Central memory CD8-positive, alpha-beta T cell (primary cell): ENCODE measurements around the gene DEFB124.
"Not testable (repeated sequence)": the region's sequence is repeated elsewhere in the genome, so short reads cannot be mapped to it uniquely, and the experiment has no call there.

Experiments used
- ATAC-seq: fragments of 150-1000 bp; cut with Tn5 transposase; replicated peaks from 2 replicates; pipeline ENCODE4 v1.10.0; 2022; ENCODE audit warnings: mild to moderate bottlenecking, moderate FRiP score, moderate number of reproducible peaks; ENCODE audit not compliant: poor library complexity, severe bottlenecking; ENCODE audit errors: extremely low read depth
- DNase-seq, 2 donors: peaks; one replicate each; pipeline ENCODE4 v3.0.0; 2021; ENCODE audit warnings: low spot score in 2 of 2
- H3K27ac Mint-ChIP-seq: one replicate; pipeline ENCODE4 v1.8.0; 2022; ENCODE audit warnings: low read depth, mild to moderate bottlenecking, moderate library complexity, mixed read lengths
- H3K27me3 Mint-ChIP-seq: one replicate; pipeline ENCODE4 v1.8.0; 2022; ENCODE audit warnings: mixed read lengths
- H3K36me3 Mint-ChIP-seq: one replicate; pipeline ENCODE4 v1.8.0; 2022; ENCODE audit warnings: mild to moderate bottlenecking, moderate library complexity, mixed read lengths; ENCODE audit not compliant: insufficient read depth
- H3K4me1 Mint-ChIP-seq: one replicate; pipeline ENCODE4 v1.8.0; 2022; ENCODE audit warnings: mixed read lengths
- H3K4me3 Mint-ChIP-seq: one replicate; pipeline ENCODE4 v1.8.0; 2022; ENCODE audit warnings: mild to moderate bottlenecking, moderate library complexity, mixed read lengths
- H3K9me3 Mint-ChIP-seq: one replicate; pipeline ENCODE4 v1.8.0; 2022; ENCODE audit warnings: mixed read lengths

DEFB124 gene, protein sequence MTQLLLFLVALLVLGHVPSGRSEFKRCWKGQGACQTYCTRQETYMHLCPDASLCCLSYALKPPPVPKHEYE

DNA sequence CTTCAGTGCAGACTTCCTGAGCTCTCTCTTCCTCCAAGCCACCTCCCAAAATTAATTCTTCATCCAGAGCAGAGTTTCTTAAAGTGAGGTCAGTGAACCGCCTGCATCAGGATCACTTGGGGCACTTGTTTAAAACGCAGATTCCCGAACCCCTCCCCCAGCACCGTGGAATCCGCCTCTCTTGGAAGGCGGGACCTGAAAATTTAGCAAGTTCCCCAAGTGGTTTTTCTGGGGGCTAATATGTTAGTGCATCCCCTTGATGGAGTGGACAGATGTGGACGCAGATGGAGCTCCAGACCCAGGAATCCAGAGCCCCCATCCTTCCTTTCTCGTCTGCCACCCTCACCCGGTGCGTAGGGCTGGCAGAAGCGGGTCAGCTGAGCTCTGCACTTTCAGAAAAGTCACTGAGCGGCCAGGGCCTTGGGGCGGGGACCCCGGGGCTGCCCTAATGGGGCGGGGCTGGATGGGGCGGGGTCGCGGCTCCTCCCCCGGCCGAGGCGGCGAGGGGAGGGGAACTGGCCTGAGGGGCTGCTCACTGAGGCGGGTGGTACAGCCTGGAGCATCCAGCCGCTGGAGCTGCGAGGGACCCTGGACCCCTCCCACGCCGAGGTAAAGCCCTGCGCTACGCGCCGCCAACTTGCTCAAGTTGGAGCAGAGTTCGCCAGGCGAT lies at the start of gene DEFB124, which contains the start of gene REM1:
Gene DEFB124, minus strand, starts transcription at position 370 of the 670 bp plus-strand sequence. CDS start 2,114 bp downstream, outside the sequence.
Gene REM1, plus strand, starts transcription at position 531 of the 670 bp plus-strand sequence. CDS start 1,158 bp downstream, outside the sequence.
- no peak for DNase-seq
- Mint-ChIP-seq H3K9me3 (no peaks in the 10 kb centered on the region), H3K4me3 (no peak within 1 kb of the TSS), H3K36me3 (no peaks in the 10 kb centered on the region), H3K4me1 (peaks cover 7% of the 10 kb centered on the region), H3K27me3 (peaks cover 59% of the 10 kb centered on the region), H3K27ac (no peak within 1 kb of the TSS)
- ATAC-seq = no peak

GRCh38 chr20:31523361-31524283 lies 48.7 kb upstream of the DEFB124 start:
- peaks cover 36% of the 10 kb centered on the region for H3K36me3 Mint-ChIP-seq
- peaks cover 34% of the 10 kb centered on the region for H3K4me1 Mint-ChIP-seq
- H3K27me3 Mint-ChIP-seq = no peaks in the 10 kb centered on the region
- no peak for DNase-seq
- ATAC-seq = no peak
- H3K9me3 Mint-ChIP-seq = no peaks in the 10 kb centered on the region
- no peak overlapping the region for H3K27ac Mint-ChIP-seq
- no peak overlapping the region for H3K4me3 Mint-ChIP-seq

DNA sequence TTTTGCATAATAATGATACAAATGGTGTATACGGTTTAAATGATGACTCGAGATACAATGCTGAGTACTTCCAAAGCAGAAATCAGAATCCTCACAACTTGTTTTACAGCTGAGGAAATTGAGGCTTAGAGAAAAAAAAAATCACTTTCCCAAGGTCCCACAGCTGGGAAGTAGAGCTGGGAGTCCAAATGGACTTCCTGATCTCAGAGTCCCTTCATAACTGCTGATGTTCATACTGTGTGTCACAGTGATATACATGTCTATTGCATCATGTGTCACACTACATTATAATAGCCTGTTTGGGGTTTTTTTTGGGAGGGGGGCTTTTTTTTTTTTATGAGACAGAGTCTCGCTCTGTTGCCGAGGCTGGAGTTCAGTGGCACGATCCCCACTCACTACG lies 47.8 kb upstream of the DEFB124 start:
- ATAC-seq (no peak), DNase-seq (no peak)
- Mint-ChIP-seq H3K4me1 (peaks cover 34% of the 10 kb centered on the region), H3K27ac (no peak overlapping the region), H3K4me3 (no peak overlapping the region), H3K36me3 (peaks cover 29% of the 10 kb centered on the region), H3K9me3 (no peaks in the 10 kb centered on the region), H3K27me3 (no peaks in the 10 kb centered on the region)

DNA sequence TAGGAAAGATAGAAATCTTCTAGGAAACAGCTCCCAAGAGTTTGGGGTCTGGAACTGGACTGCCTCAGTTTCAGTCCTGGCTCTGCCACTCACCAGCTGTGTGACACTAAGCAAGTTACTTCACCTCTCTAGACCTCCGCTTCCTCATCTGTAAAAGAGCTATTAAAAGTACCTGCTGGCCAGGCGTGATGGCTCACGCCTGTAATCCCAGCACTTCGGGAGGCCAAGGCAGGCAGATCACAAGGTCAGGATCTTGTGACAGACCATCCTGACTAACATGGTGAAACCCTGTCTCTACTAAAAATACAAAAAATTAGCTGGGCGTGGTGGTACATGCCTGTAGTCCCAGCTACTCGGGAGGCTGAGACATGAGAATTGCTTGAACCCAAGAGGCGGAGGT lies 46.3 kb upstream of the DEFB124 start:
- H3K9me3 Mint-ChIP-seq, ATAC-seq, H3K27ac Mint-ChIP-seq, H3K27me3 Mint-ChIP-seq, H3K4me3 Mint-ChIP-seq, DNase-seq: not testable (repeated sequence)
- peaks cover 20% of the 10 kb centered on the region for H3K36me3 Mint-ChIP-seq
- peaks cover 30% of the 10 kb centered on the region for H3K4me1 Mint-ChIP-seq

DNA sequence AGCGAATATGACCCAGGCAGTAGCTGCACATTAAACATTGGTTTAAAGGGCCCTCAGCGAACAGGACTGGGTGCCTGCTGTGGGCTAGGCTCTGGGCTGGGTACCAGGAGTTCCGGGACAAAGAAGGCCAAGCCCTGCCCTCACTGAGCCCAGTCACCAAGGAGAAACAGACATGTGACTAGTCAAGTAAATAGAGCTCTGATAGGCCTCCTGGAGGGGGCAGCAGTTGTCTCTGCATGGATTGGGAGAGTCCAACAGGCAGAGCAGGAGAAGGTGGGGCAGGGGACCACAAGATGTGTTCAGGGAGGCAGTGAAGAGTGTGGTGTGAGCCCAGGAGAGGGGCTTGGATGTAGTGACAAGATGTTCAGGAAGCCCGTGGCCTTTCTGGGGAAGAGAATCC lies 42.4 kb upstream of the DEFB124 start:
- DNase-seq (no peak), ATAC-seq (no peak)
- Mint-ChIP-seq H3K27me3 (no peaks in the 10 kb centered on the region), H3K9me3 (no peaks in the 10 kb centered on the region), H3K4me3 (no peak overlapping the region), H3K36me3 (peaks cover 16% of the 10 kb centered on the region), H3K4me1 (peaks cover 21% of the 10 kb centered on the region), H3K27ac (no peak overlapping the region)

- Mint-ChIP-seq H3K36me3 (peaks cover 16% of the 10 kb centered on the region), H3K27me3 (no peaks in the 10 kb centered on the region), H3K4me3 (no peak overlapping the region), H3K9me3 (no peaks in the 10 kb centered on the region), H3K4me1 (peaks cover 21% of the 10 kb centered on the region), H3K27ac (no peak overlapping the region)
- no peak for DNase-seq
- ATAC-seq = no peak
Observed at GRCh38 chr20:31516651-31517050, 41.7 kb upstream of the DEFB124 start.

DNA sequence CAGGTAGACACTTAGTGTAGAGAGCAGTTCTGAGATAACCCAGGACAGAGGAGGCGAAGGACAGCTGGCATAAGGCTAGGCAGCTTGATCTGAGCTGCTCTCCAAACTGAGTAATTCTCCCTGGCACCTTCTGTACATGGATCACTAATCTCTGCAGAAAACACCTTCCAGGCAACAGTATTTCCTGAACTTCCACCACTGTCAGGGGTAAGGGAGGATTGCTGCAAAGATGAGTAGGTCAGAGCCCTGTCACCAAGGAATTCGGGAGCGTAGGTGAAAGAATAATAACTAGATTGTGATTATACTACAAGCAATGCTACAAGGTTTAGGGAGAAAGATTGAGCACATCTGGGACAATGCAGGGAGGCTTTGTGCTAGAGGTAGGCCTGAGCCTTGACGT lies 41.2 kb upstream of the DEFB124 start:
- no peak overlapping the region for H3K4me3 Mint-ChIP-seq
- DNase-seq = no peak
- H3K27me3 Mint-ChIP-seq = no peaks in the 10 kb centered on the region
- peaks cover 14% of the 10 kb centered on the region for H3K36me3 Mint-ChIP-seq
- no peaks in the 10 kb centered on the region for H3K9me3 Mint-ChIP-seq
- peaks cover 20% of the 10 kb centered on the region for H3K4me1 Mint-ChIP-seq
- no peak for ATAC-seq
- no peak overlapping the region for H3K27ac Mint-ChIP-seq

- Mint-ChIP-seq H3K9me3 (no peaks in the 10 kb centered on the region), H3K27ac (no peak overlapping the region), H3K4me3 (no peak overlapping the region), H3K4me1 (peaks cover 16% of the 10 kb centered on the region), H3K27me3 (no peaks in the 10 kb centered on the region), H3K36me3 (peaks cover 13% of the 10 kb centered on the region)
- ATAC-seq (no peak), DNase-seq (no peak)
Observed at GRCh38 chr20:31515775-31516107, 40.8 kb upstream of the DEFB124 start.

GRCh38 chr20:31515072-31515774 lies 40.3 kb upstream of the DEFB124 start:
- Mint-ChIP-seq H3K4me3 (no peak overlapping the region), H3K27me3 (no peaks in the 10 kb centered on the region), H3K27ac (no peak overlapping the region), H3K4me1 (peaks cover 11% of the 10 kb centered on the region), H3K36me3 (peaks cover 10% of the 10 kb centered on the region), H3K9me3 (no peaks in the 10 kb centered on the region)
- DNase-seq (no peak), ATAC-seq (no peak)

DNA sequence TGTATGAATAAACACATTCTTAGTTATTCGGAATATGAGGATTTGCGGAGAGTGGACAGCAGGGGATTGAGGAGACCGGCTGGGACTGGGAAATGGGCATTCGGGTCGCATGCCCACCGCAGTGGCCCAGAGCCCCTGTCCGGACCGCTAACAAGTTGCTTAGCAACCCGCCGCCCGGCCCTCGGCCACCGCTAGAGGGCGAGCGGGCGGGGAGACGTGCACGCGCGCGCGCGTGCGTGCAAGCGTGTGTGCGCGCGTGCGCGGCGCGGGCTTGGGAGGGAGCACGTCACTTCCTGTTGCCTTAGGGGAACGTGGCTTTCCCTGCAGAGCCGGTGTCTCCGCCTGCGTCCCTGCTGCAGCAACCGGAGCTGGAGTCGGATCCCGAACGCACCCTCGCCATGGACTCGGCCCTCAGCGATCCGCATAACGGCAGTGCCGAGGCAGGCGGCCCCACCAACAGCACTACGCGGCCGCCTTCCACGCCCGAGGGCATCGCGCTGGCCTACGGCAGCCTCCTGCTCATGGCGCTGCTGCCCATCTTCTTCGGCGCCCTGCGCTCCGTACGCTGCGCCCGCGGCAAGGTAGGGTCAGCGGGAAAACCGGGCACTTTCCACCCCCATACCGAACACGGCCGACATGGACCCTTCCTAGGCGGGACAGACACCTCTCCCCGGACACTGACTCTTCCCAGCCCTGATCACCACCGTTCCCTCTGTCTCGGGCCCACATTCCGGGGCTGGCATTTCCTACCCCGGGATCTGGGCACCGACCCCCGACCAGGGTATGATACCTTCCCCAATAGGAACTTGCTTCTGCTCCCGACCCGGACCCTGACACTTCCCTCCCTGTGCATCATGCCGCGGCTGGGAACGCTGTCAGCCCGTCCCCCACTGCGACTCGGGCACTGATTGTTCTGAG lies 39.5 kb upstream of the DEFB124 start, which contains the start of gene HM13:
Gene HM13, plus strand, starts transcription at position 289 of the 918 bp plus-strand sequence. Its CDS starts 110 bp downstream, at position 399.
- DNase-seq (peak; percentile 76 to 79), ATAC-seq (peak; percentile 82)
- H3K27me3 Mint-ChIP-seq = peaks cover 2% of the 10 kb centered on the region
- H3K9me3 Mint-ChIP-seq = no peaks in the 10 kb centered on the region
- peaks cover 9% of the 10 kb centered on the region for H3K36me3 Mint-ChIP-seq
- H3K4me1 Mint-ChIP-seq = peaks cover 5% of the 10 kb centered on the region
- H3K4me3 Mint-ChIP-seq = no peak within 1 kb of the TSS
- H3K27ac Mint-ChIP-seq = no peak within 1 kb of the TSS

- no peak for DNase-seq
- ATAC-seq = no peak
- no peak overlapping the region for H3K4me3 Mint-ChIP-seq
- H3K27me3 Mint-ChIP-seq = peaks cover 24% of the 10 kb centered on the region
- peak overlapping the region; percentile 42 for H3K27ac Mint-ChIP-seq
- no peaks in the 10 kb centered on the region for H3K9me3 Mint-ChIP-seq
- peaks cover 4% of the 10 kb centered on the region for H3K36me3 Mint-ChIP-seq
- peaks cover 3% of the 10 kb centered on the region for H3K4me1 Mint-ChIP-seq
Observed at GRCh38 chr20:31508517-31509244, 33.8 kb upstream of the DEFB124 start.
